GM12873 (cell line): Measurements from ENCODE around the gene WDR18.

ENCODE experiments used
- TF ChIP-seq, protein P1 (sequence below): IDR thresholded peaks from 2 replicates; pipeline ENCODE4 v1.5.1; 2012; ENCODE audit warnings: low read depth, mild to moderate bottlenecking, moderate library complexity, low read length, control low read depth; ENCODE audit not compliant: insufficient read depth; ENCODE audit errors: missing control alignments

Gene WDR18

DNA sequence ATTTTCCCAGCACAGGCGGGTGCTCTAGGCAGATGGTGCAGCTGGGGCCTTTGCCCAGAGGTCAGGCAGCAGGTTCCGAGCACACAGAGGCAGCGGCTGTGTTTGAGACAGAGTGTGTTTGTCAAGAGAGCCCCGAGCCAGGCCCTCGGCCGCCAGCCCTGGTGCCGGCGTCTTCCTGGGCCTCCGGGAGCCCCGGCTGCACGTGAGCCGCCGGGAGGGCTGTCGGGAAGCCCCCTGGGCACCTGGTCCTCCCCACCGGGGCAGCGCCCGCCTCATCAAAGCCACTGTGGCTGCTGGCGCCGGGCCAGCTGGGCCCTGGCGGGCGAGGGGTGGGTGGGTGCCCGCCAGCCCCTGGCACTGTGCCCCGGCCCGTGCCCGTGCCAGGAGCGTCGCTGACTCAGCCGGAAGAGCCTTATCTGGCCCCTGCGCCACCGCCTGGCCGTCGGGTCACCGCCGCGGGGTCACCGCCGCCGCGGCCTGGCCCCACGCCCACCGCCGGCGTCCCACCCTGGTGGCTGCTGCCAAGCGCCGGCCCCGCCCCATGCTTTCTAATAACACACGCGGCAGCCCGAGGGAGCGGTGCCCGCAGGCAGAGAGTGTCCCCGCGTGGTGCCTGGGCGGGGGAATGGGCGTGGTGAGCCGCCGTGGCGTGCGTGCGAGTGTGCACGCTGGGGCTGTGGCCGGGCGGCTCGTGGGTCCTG, 43.4 kb upstream of the WDR18 start:
- TF ChIP-seq, protein P1, sequence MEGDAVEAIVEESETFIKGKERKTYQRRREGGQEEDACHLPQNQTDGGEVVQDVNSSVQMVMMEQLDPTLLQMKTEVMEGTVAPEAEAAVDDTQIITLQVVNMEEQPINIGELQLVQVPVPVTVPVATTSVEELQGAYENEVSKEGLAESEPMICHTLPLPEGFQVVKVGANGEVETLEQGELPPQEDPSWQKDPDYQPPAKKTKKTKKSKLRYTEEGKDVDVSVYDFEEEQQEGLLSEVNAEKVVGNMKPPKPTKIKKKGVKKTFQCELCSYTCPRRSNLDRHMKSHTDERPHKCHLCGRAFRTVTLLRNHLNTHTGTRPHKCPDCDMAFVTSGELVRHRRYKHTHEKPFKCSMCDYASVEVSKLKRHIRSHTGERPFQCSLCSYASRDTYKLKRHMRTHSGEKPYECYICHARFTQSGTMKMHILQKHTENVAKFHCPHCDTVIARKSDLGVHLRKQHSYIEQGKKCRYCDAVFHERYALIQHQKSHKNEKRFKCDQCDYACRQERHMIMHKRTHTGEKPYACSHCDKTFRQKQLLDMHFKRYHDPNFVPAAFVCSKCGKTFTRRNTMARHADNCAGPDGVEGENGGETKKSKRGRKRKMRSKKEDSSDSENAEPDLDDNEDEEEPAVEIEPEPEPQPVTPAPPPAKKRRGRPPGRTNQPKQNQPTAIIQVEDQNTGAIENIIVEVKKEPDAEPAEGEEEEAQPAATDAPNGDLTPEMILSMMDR: peak; percentile 4

- TF ChIP-seq, protein P1: no peak
These were observed 42.6 kb upstream of the WDR18 start for GRCh38 chr19:941292-942132.

DNA sequence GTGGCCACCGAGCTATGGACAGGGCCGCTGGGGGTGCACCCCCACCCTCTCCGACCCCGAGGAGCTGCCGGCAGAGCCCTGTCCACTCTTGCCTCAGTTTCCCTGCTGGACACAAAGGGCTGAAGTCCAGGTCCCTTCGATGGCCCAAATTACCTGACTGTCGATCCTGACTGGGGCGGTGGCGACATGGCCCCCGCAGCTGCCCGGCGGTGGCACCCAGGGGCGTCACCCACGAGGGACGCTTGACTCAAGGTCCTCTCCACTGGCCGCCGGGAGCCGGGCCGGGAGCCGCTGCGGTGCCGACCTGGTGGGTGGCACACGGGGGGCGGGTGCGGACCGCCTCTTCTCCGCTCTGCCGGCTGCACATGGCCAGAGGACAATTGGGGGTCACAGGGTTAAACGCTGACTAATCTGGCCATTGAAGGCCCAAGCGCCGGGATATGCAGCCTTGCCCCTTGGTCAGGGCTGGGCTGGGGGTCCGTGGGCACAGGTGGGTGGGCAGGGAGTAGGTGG, 42.0 kb upstream of the WDR18 start:
- TF ChIP-seq, protein P1: no peak

GRCh38 chr19:943551-944170, 40.5 kb upstream of the WDR18 start:
- TF ChIP-seq, protein P1: no peak

GRCh38 chr19:944171-944567, 40.0 kb upstream of the WDR18 start:
- TF ChIP-seq, protein P1: no peak

- TF ChIP-seq, protein P1: no peak
These were observed 39.4 kb upstream of the WDR18 start for GRCh38 chr19:944663-945241.
